Measurements from ENCODE around the gene KRTAP5-3.

Gene KRTAP5-3

GRCh38 chr11:1565173-1565903 is 42.9 kb downstream of the KRTAP5-3 start:
- DNase-seq (ENCODE audit: low spot score) = no peak

GRCh38 chr11:1564535-1565172 is 43.6 kb downstream of the KRTAP5-3 start:
- DNase-seq (ENCODE audit: low spot score) = no peak

- DNase-seq (ENCODE audit: low spot score) = no peak
Measured at GRCh38 chr11:1563697-1564534, 44.3 kb downstream of the KRTAP5-3 start.

- DNase-seq (ENCODE audit: low spot score) = no peak
Measured at GRCh38 chr11:1563149-1563638, 45.1 kb downstream of the KRTAP5-3 start.

GRCh38 chr11:1562469-1563148 is 45.7 kb downstream of the KRTAP5-3 start:
- no peak for DNase-seq (ENCODE audit: low spot score)

- no peak for DNase-seq (ENCODE audit: low spot score)
Measured at GRCh38 chr11:1561955-1562354, 46.3 kb downstream of the KRTAP5-3 start.

- no peak for DNase-seq (ENCODE audit: low spot score)
Measured at GRCh38 chr11:1561266-1561665, 47.0 kb downstream of the KRTAP5-3 start.

GRCh38 chr11:1560649-1561251 is 47.5 kb downstream of the KRTAP5-3 start:
- no peak for DNase-seq (ENCODE audit: low spot score)

GRCh38 chr11:1560002-1560648 is 48.1 kb downstream of the KRTAP5-3 start:
- DNase-seq (ENCODE audit: low spot score) = no peak

GRCh38 chr11:1559111-1559951 is 48.9 kb downstream of the KRTAP5-3 start:
- no peak for DNase-seq (ENCODE audit: low spot score)

- DNase-seq (ENCODE audit: low spot score) = no peak
Measured at GRCh38 chr11:1558775-1559110, 49.5 kb downstream of the KRTAP5-3 start.

GRCh38 chr11:1557904-1558774 is 50.1 kb downstream of the KRTAP5-3 start:
- no peak for DNase-seq (ENCODE audit: low spot score)

All from CD4-positive, alpha-beta T cell treated with Interleukin-6 at 100 ng/mL for 8 hours (primary cell).